SK-N-SH (cell line): Measurements from ENCODE around the gene KMT2C. TPM values are rescaled to one million over a fixed set of nuclear protein-coding genes. Genes with fewer than 3 reads are reported as not detected.

ENCODE experiments used
- CTCF ChIA-PET: fragments of 300-600, 350-600 bp; formaldehyde crosslinking; extraction: SDS; loops from one replicate; lab custom pipeline; 2021; lab: Yijun Ruan, JAX
- POLR2A ChIA-PET: fragments of 350-600 bp; sonication (Branson Sonifier 250); formaldehyde crosslinking; extraction: SDS; loops from one replicate; lab custom pipeline; 2020; ENCODE audit warnings: antibody characterized with exemption, inconsistent platforms; lab: Yijun Ruan, JAX
- DNase-seq: peaks from one replicate; pipeline ENCODE4 v3.0.0; 2012
- H2AFZ ChIP-seq: fragments of 200-600 bp; sonication (generic); 2 replicates; pipeline ENCODE4 v1.8.1; 2016; ENCODE audit warnings: antibody characterized with exemption, mild to moderate bottlenecking, low read depth
- H3F3A ChIP-seq: fragments of 200-600 bp; sonication (generic); replicated peaks from 2 replicates; pipeline ENCODE3; 2016; ENCODE audit warnings: antibody characterized with exemption, mild to moderate bottlenecking; ENCODE audit not compliant: insufficient read depth
- H3K27ac ChIP-seq, 2 experiments: fragments of 200-500 bp in 1 of 2; fragments of 200-600 bp in 1 of 2; sonication (Bioruptor generic) in 1 of 2; sonication (generic), shearing (Covaris generic) in 1 of 2; 2 replicates each; pipeline versions ENCODE4 v1.5.1 to v1.6.1; 2014 to 2016; ENCODE audit warnings: low read depth in 2 of 2, inconsistent platforms in 1 of 2, low read length in 1 of 2, mild to moderate bottlenecking in 1 of 2, mixed read lengths in 1 of 2
- H3K27me3 ChIP-seq: fragments of 200-600 bp; sonication (generic), shearing (Covaris generic); 2 replicates; pipeline ENCODE4 v1.6.1; 2016; ENCODE audit warnings: mixed run types; ENCODE audit not compliant: insufficient read depth
- H3K36me3 ChIP-seq, 2 experiments: fragments of 200-500 bp in 1 of 2; fragments of 200-600 bp in 1 of 2; sonication (Bioruptor generic) in 1 of 2; sonication (generic) in 1 of 2; replicated peaks in 1 of 2; 2 replicates each; pipeline versions ENCODE3 to v1.5.1; 2014 to 2016; ENCODE audit warnings: low read length in 1 of 2, mild to moderate bottlenecking in 1 of 2; ENCODE audit not compliant: insufficient read depth in 2 of 2, control insufficient read depth in 1 of 2
- H3K4me1 ChIP-seq, 2 experiments: fragments of 200-500 bp in 1 of 2; fragments of 200-600 bp in 1 of 2; sonication (Bioruptor generic) in 1 of 2; sonication (generic), shearing (Covaris generic) in 1 of 2; 2 replicates each; pipeline versions ENCODE4 v1.5.1 to v1.6.1; 2014 to 2016; ENCODE audit warnings: low read depth in 1 of 2, low read length in 1 of 2, mixed run types in 1 of 2; ENCODE audit not compliant: insufficient read depth in 2 of 2, control insufficient read depth in 1 of 2
- H3K4me2 ChIP-seq: fragments of 200-600 bp; sonication (generic), shearing (Covaris generic); 2 replicates; pipeline ENCODE4 v1.6.1; 2017; ENCODE audit warnings: mixed run types
- H3K4me3 ChIP-seq, 2 experiments: fragments of 200-500 bp in 1 of 2; fragments of 200-600 bp in 1 of 2; sonication (Bioruptor generic) in 1 of 2; sonication (generic), shearing (Covaris generic) in 1 of 2; 2 replicates each; pipeline versions ENCODE4 v1.5.1 to v1.8.1; 2014 to 2016; ENCODE audit warnings: low read depth in 2 of 2, inconsistent platforms in 1 of 2, low read length in 1 of 2, mild to moderate bottlenecking in 1 of 2, mixed read lengths in 1 of 2, moderate library complexity in 1 of 2
- H3K79me2 ChIP-seq: fragments of 200-600 bp; sonication (generic); 2 replicates; pipeline ENCODE4 v1.8.1; 2017; ENCODE audit warnings: mild to moderate bottlenecking; ENCODE audit not compliant: insufficient read depth
- H3K9ac ChIP-seq: fragments of 200-600 bp; sonication (generic); 2 replicates; pipeline ENCODE4 v1.6.1; 2017; ENCODE audit warnings: mixed run types
- H3K9me2 ChIP-seq: fragments of 200-600 bp; sonication (generic); 2 replicates; pipeline ENCODE4 v1.6.1; 2017; ENCODE audit warnings: mixed run types
- H3K9me3 ChIP-seq: fragments of 200-600 bp; sonication (generic); 2 replicates; pipeline ENCODE4 v1.6.1; 2017; ENCODE audit warnings: mixed run types, mild to moderate bottlenecking, moderate library complexity
- H4K20me1 ChIP-seq: fragments of 200-600 bp; sonication (generic); 2 replicates; pipeline ENCODE4 v1.6.1; 2017; ENCODE audit warnings: mild to moderate bottlenecking, mixed run types; ENCODE audit not compliant: insufficient read depth
- EP300 ChIP-seq, 2 experiments: IDR thresholded peaks; 2 replicates each; pipeline versions ENCODE4 v1.4.0 to v1.6.1; 2012; ENCODE audit warnings: borderline replicate concordance in 1 of 2, low read depth in 1 of 2, low read length in 1 of 2
- EZH2phosphoT487 ChIP-seq: fragments of 200-600 bp; sonication (generic); IDR thresholded peaks from 2 replicates; pipeline ENCODE4 v1.6.1; 2017; ENCODE audit warnings: low read depth, mixed run types, mild to moderate bottlenecking, antibody characterized with exemption, moderate library complexity, borderline replicate concordance
- FOSL2 ChIP-seq: IDR thresholded peaks from 2 replicates; pipeline ENCODE4 v1.4.0; 2012; ENCODE audit warnings: low read depth, mild to moderate bottlenecking, moderate library complexity, borderline replicate concordance
- FOXJ3 ChIP-seq: sonication (generic); formaldehyde crosslinking; IDR thresholded peaks from 2 replicates; pipeline ENCODE4 v1.5.1; 2020; ENCODE audit warnings: mild to moderate bottlenecking, missing genetic modification reagents
- FOXM1 ChIP-seq: IDR thresholded peaks from 2 replicates; pipeline ENCODE4 v1.4.0; 2012; ENCODE audit warnings: low read depth, mild to moderate bottlenecking
- IRF3 ChIP-seq: fragments of 150-350 bp; IDR thresholded peaks from 2 replicates; pipeline ENCODE4 v1.6.1; 2016; ENCODE audit warnings: mild to moderate bottlenecking, low read depth, low read length
- MAX ChIP-seq: IDR thresholded peaks from 2 replicates; pipeline ENCODE4 v1.4.0; 2012; ENCODE audit warnings: low read depth
- MXI1 ChIP-seq: IDR thresholded peaks from 2 replicates; pipeline ENCODE4 v1.6.1; 2012; ENCODE audit warnings: mild to moderate bottlenecking, low read depth, low read length, improper control_type of control experiment
- NFIC ChIP-seq: IDR thresholded peaks from 2 replicates; pipeline ENCODE4 v1.4.0; 2012; ENCODE audit warnings: borderline replicate concordance
- POLR2AphosphoS5 ChIP-seq: IDR thresholded peaks from 2 replicates; pipeline ENCODE4 v1.6.1; 2012; ENCODE audit warnings: low read depth, low read length
- RAD21 ChIP-seq: IDR thresholded peaks from 2 replicates; pipeline ENCODE4 v1.6.1; 2012; ENCODE audit warnings: mild to moderate bottlenecking, low read length
- REST ChIP-seq: IDR thresholded peaks from 2 replicates; pipeline ENCODE4 v1.6.1; 2012; ENCODE audit warnings: mild to moderate bottlenecking, low read depth, low read length, moderate library complexity
- RXRA ChIP-seq: IDR thresholded peaks from 2 replicates; pipeline ENCODE4 v1.4.0; 2012; ENCODE audit warnings: low read depth, mild to moderate bottlenecking, borderline replicate concordance
- SMC3 ChIP-seq: IDR thresholded peaks from 2 replicates; pipeline ENCODE4 v1.6.1; 2012; ENCODE audit warnings: low read depth, low read length, improper control_type of control experiment
- USF1 ChIP-seq: IDR thresholded peaks from 2 replicates; pipeline ENCODE4 v1.4.0; 2012; ENCODE audit warnings: low read depth, borderline replicate concordance
- USF2 ChIP-seq: fragments of 150-350 bp; IDR thresholded peaks from 2 replicates; pipeline ENCODE4 v1.6.1; 2017; ENCODE audit warnings: antibody characterized with exemption, low read length, low read depth, borderline replicate concordance
- WGBS: methylation state at CpG from one replicate; pipeline ENCODE4 v1.1.6; 2017; ENCODE audit warnings: low lambda C conversion rate; 5-methylcytosine and 5-hydroxymethylcytosine counted together
- polyA plus RNA-seq, 3 experiments: library from polyadenylated mRNA; depleted of rRNA; stranded (reverse); fragments of >200 nt; gene quantifications; 2 replicates each; pipeline ENCODE4 v1.2.3, GENCODE V29; 2012

Gene KMT2C
- polyA plus RNA-seq, 1 of the 3 experiments (the other 2 are of a cell fraction) = 8.0 TPM

GRCh38 chr7:152121432-152121831 lies 314.4 kb downstream of the KMT2C start:
- ChIA-PET CTCF (no interaction called here), POLR2A (no interaction called here)
- 95% methylated on average over 9 of the region's 9 CpGs for WGBS
- TF ChIP-seq RAD21 = no peak
- TF ChIP-seq USF1 = no peak
- TF ChIP-seq MXI1 = no peak
- no peak for TF ChIP-seq RXRA
- no peak for TF ChIP-seq NFIC
- TF ChIP-seq SMC3 = no peak
- TF ChIP-seq EZH2phosphoT487 = no peak
- TF ChIP-seq REST = no peak
- TF ChIP-seq EP300 (IDR thresholded peaks at IDR 0.05; ENCODE audit: borderline replicate concordance in 1 of 2, low read depth in 1 of 2, low read length in 1 of 2) = no peak
- no peak for TF ChIP-seq POLR2AphosphoS5
- TF ChIP-seq USF2 = no peak
- no peak for TF ChIP-seq FOSL2
- no peak for TF ChIP-seq IRF3
- no peak for TF ChIP-seq MAX
- no peak for TF ChIP-seq FOXM1
- TF ChIP-seq FOXJ3 (CRISPR knock-in tag) = no peak
- Histone ChIP-seq H3K27me3 (no peaks in the 10 kb centered on the region), H3K9me2 (no peaks in the 10 kb centered on the region), H3K36me3 (peaks cover 90 to 93% of the 10 kb centered on the region in 2 experiments), H3K9me3 (no peaks in the 10 kb centered on the region), H3K79me2 (no peaks in the 10 kb centered on the region), H3K4me2 (no peak overlapping the region), H3K4me1 (no peaks in the 10 kb centered on the region), H2AFZ (no peak overlapping the region), H4K20me1 (no peaks in the 10 kb centered on the region), H3F3A (no peaks in the 10 kb centered on the region), H3K9ac (no peak overlapping the region), H3K4me3 (no peak overlapping the region), H3K27ac (no peak overlapping the region)
- DNase-seq = no peak
